ENCODE results near the gene ETV7.

DNA sequence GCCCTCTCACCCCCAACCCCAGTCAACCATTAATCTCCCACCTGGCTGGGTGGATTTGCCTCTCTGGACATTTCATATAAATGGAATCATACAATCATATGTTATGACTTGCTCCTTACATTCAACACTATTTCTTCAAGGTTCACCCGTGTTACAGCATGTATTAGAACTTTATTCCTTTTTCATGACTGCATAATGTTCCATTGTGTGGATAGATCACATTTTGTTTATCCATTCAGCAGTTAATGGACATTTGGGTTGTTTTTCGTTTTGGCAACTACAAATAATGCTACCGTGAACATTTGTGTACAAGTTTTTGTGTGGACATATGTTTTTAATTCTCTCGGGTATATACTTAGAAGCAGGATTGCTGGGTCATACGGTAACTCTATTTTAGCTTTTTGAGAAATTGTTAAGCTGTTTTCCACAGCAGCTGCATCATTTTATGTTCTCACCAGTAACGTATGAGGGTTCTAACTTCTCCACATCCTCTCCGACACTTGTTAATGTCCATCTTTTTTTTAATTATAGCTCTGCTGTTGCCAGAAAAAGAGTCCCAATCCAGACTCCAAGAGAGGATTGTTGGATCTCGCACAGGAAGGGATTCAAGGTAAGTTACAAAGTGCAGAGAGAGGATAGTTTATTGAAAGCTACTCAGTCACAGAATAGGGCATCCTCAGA lies 34.9 kb downstream of the ETV7 start:
- TF ChIP-seq, protein P1, sequence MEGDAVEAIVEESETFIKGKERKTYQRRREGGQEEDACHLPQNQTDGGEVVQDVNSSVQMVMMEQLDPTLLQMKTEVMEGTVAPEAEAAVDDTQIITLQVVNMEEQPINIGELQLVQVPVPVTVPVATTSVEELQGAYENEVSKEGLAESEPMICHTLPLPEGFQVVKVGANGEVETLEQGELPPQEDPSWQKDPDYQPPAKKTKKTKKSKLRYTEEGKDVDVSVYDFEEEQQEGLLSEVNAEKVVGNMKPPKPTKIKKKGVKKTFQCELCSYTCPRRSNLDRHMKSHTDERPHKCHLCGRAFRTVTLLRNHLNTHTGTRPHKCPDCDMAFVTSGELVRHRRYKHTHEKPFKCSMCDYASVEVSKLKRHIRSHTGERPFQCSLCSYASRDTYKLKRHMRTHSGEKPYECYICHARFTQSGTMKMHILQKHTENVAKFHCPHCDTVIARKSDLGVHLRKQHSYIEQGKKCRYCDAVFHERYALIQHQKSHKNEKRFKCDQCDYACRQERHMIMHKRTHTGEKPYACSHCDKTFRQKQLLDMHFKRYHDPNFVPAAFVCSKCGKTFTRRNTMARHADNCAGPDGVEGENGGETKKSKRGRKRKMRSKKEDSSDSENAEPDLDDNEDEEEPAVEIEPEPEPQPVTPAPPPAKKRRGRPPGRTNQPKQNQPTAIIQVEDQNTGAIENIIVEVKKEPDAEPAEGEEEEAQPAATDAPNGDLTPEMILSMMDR (conservative IDR thresholded peaks at IDR 0.05 in 1 of 2, IDR thresholded peaks at IDR 0.05 in 1 of 2; ENCODE audit: low read depth in 1 of 2, low read length in 2 of 2), result no peak
- TF ChIP-seq EZH2 (IDR thresholded peaks at IDR 0.05; ENCODE audit: low read length, missing control alignments), result no peak

Data from fibroblast of lung (primary cell).